Epithelial cell of esophagus (primary cell): Measurements from ENCODE around the gene PSD4.

Source experiments
- DNase-seq: peaks from one replicate; pipeline ENCODE4 v3.0.0; 2010; ENCODE audit warnings: low read depth
- H3K4me3 ChIP-seq: 2 replicates; pipeline ENCODE4 v1.5.1; 2011; ENCODE audit warnings: mild to moderate bottlenecking, low read length, control low read depth
- CTCF ChIP-seq: IDR thresholded peaks from 2 replicates; pipeline ENCODE4 v1.5.1; 2011; ENCODE audit warnings: low read depth, mild to moderate bottlenecking, low read length, control low read depth, inconsistent platforms; ENCODE audit not compliant: insufficient read depth; ENCODE audit errors: missing control alignments

PSD4 gene

GRCh38 chr2:113198048-113198789, 24.4 kb downstream of the PSD4 start:
- no peak for TF ChIP-seq CTCF
- peak overlapping the region; percentile 56 for H3K4me3 ChIP-seq
- no peak for DNase-seq

GRCh38 chr2:113198790-113199612, 25.2 kb downstream of the PSD4 start:
- H3K4me3 ChIP-seq, result peak overlapping the region; percentile 56
- peak; percentile 88 for DNase-seq
- peak; percentile 53 for TF ChIP-seq CTCF

- TF ChIP-seq CTCF, result no peak
- DNase-seq, result no peak
These were observed 26.5 kb downstream of the PSD4 start for GRCh38 chr2:113200236-113200635.

GRCh38 chr2:113200736-113201490, 27.1 kb downstream of the PSD4 start:
- H3K4me3 ChIP-seq, result no peak overlapping the region
- TF ChIP-seq CTCF, result no peak
- DNase-seq, result peak; percentile 81

More at GRCh38 chr2:113200236-113200635, 26.5 kb downstream of the PSD4 start:
- no peak overlapping the region for H3K4me3 ChIP-seq

- no peak for DNase-seq
- TF ChIP-seq CTCF, result no peak
- no peak overlapping the region for H3K4me3 ChIP-seq
These were observed 27.9 kb downstream of the PSD4 start for GRCh38 chr2:113201496-113202304.
